HEK293 (cell line): ENCODE measurements around the gene TMOD4.

Source experiments
- MYNN ChIP-seq: fragments of 450-650 bp; formaldehyde crosslinking; IDR thresholded peaks from 2 replicates; pipeline ENCODE4 v1.5.1; 2016; ENCODE audit warnings: missing biosample characterization, missing genetic modification characterization, borderline replicate concordance
- OSR2 ChIP-seq: fragments of 450-650 bp; formaldehyde crosslinking; IDR thresholded peaks from 2 replicates; pipeline ENCODE4 v1.5.1; 2016; ENCODE audit warnings: missing biosample characterization, missing genetic modification characterization
- RBAK ChIP-seq: fragments of 450-650 bp; formaldehyde crosslinking; IDR thresholded peaks from 2 replicates; pipeline ENCODE4 v1.5.1; 2016; ENCODE audit warnings: missing biosample characterization, missing genetic modification characterization
- REPIN1 ChIP-seq: fragments of 450-650 bp; formaldehyde crosslinking; IDR thresholded peaks from 2 replicates; pipeline ENCODE4 v1.5.1; 2017; ENCODE audit warnings: missing biosample characterization, missing genetic modification characterization, low read depth
- SCRT2 ChIP-seq: fragments of 450-650 bp; formaldehyde crosslinking; IDR thresholded peaks from 2 replicates; pipeline ENCODE4 v1.5.1; 2016; ENCODE audit warnings: missing biosample characterization, missing genetic modification characterization
- ZNF112 ChIP-seq: fragments of 450-650 bp; formaldehyde crosslinking; IDR thresholded peaks from 2 replicates; pipeline ENCODE4 v1.5.0; 2017; ENCODE audit warnings: missing biosample characterization, missing genetic modification characterization
- ZNF114 ChIP-seq: fragments of 450-650 bp; formaldehyde crosslinking; IDR thresholded peaks from 2 replicates; pipeline ENCODE4 v1.5.0; 2017; ENCODE audit warnings: missing biosample characterization, missing genetic modification characterization
- ZNF223 ChIP-seq: fragments of 450-650 bp; formaldehyde crosslinking; IDR thresholded peaks from 2 replicates; pipeline ENCODE4 v1.5.1; 2016; ENCODE audit warnings: missing biosample characterization, missing genetic modification characterization
- ZNF311 ChIP-seq: fragments of 450-650 bp; formaldehyde crosslinking; IDR thresholded peaks from 2 replicates; pipeline ENCODE4 v1.5.1; 2017; ENCODE audit warnings: missing biosample characterization, missing genetic modification characterization, borderline replicate concordance
- ZNF324 ChIP-seq: fragments of 450-650 bp; formaldehyde crosslinking; IDR thresholded peaks from 2 replicates; pipeline ENCODE4 v1.5.1; 2016; ENCODE audit warnings: missing biosample characterization, missing genetic modification characterization
- ZNF391 ChIP-seq: fragments of 450-650 bp; formaldehyde crosslinking; IDR thresholded peaks from 2 replicates; pipeline ENCODE4 v1.5.1; 2016; ENCODE audit warnings: low read depth, missing biosample characterization, missing genetic modification characterization, borderline replicate concordance
- ZNF416 ChIP-seq: fragments of 450-650 bp; formaldehyde crosslinking; IDR thresholded peaks from 2 replicates; pipeline ENCODE4 v1.5.1; 2016; ENCODE audit warnings: missing biosample characterization, missing genetic modification characterization
- ZNF433 ChIP-seq: fragments of 450-650 bp; formaldehyde crosslinking; IDR thresholded peaks from 2 replicates; pipeline ENCODE4 v1.5.1; 2016; ENCODE audit warnings: missing biosample characterization, missing genetic modification characterization, low read depth
- ZNF521 ChIP-seq: fragments of 450-650 bp; formaldehyde crosslinking; IDR thresholded peaks from 2 replicates; pipeline ENCODE4 v1.5.1; 2017; ENCODE audit warnings: missing biosample characterization, mild to moderate bottlenecking, missing genetic modification characterization
- ZNF560 ChIP-seq: fragments of 450-650 bp; formaldehyde crosslinking; IDR thresholded peaks from 2 replicates; pipeline ENCODE4 v1.5.1; 2017; ENCODE audit warnings: missing biosample characterization, missing genetic modification characterization, borderline replicate concordance
- ZNF571 ChIP-seq: fragments of 450-650 bp; formaldehyde crosslinking; IDR thresholded peaks from 2 replicates; pipeline ENCODE4 v1.5.0; 2017; ENCODE audit warnings: missing biosample characterization, missing genetic modification characterization
- ZNF585B ChIP-seq: fragments of 450-650 bp; formaldehyde crosslinking; IDR thresholded peaks from 2 replicates; pipeline ENCODE4 v1.5.1; 2016; ENCODE audit warnings: missing biosample characterization, missing genetic modification characterization
- ZNF621 ChIP-seq: fragments of 450-650 bp; formaldehyde crosslinking; IDR thresholded peaks from 2 replicates; pipeline ENCODE4 v1.5.1; 2017; ENCODE audit warnings: missing biosample characterization, missing genetic modification characterization
- ZNF629 ChIP-seq: fragments of 450-650 bp; formaldehyde crosslinking; IDR thresholded peaks from 2 replicates; pipeline ENCODE4 v1.5.1; 2017; ENCODE audit warnings: missing biosample characterization, missing genetic modification characterization
- ZNF664 ChIP-seq: fragments of 450-650 bp; formaldehyde crosslinking; IDR thresholded peaks from 2 replicates; pipeline ENCODE4 v1.5.1; 2016; ENCODE audit warnings: missing biosample characterization, missing genetic modification characterization
- ZNF768 ChIP-seq: fragments of 450-650 bp; formaldehyde crosslinking; IDR thresholded peaks from 2 replicates; pipeline ENCODE4 v1.5.1; 2018; ENCODE audit warnings: missing biosample characterization, mild to moderate bottlenecking, missing genetic modification characterization
- ZNF776 ChIP-seq: fragments of 450-650 bp; formaldehyde crosslinking; IDR thresholded peaks from 2 replicates; pipeline ENCODE4 v1.5.0; 2017; ENCODE audit warnings: missing biosample characterization, missing genetic modification characterization, borderline replicate concordance
- ZNF791 ChIP-seq: fragments of 450-650 bp; formaldehyde crosslinking; IDR thresholded peaks from 2 replicates; pipeline ENCODE4 v1.5.1; 2016; ENCODE audit warnings: missing biosample characterization, missing genetic modification characterization
- ZNF830 ChIP-seq: fragments of 450-650 bp; IDR thresholded peaks from 2 replicates; pipeline ENCODE4 v1.5.0; 2018; ENCODE audit warnings: missing biosample characterization, missing genetic modification characterization, low read depth, mild to moderate bottlenecking, moderate library complexity
- ZNF837 ChIP-seq: fragments of 450-650 bp; formaldehyde crosslinking; IDR thresholded peaks from 2 replicates; pipeline ENCODE4 v1.5.1; 2016; ENCODE audit warnings: missing biosample characterization, missing genetic modification characterization
- ZSCAN23 ChIP-seq: fragments of 450-650 bp; formaldehyde crosslinking; IDR thresholded peaks from 2 replicates; pipeline ENCODE4 v1.5.1; 2016; ENCODE audit warnings: missing biosample characterization, missing genetic modification characterization
- TF ChIP-seq, protein P1 (sequence below): fragments of 450-650 bp; formaldehyde crosslinking; IDR thresholded peaks from 2 replicates; pipeline ENCODE4; 2016; ENCODE audit warnings: missing biosample characterization, missing genetic modification characterization
- TF ChIP-seq, protein P2 (sequence below): fragments of 450-650 bp; formaldehyde crosslinking; conservative IDR thresholded peaks from 2 replicates; pipeline ENCODE4 v1.5.1; 2016; ENCODE audit warnings: low read depth, missing biosample characterization, missing genetic modification characterization
- TF ChIP-seq, protein P3 (sequence below): fragments of 450-650 bp; formaldehyde crosslinking; IDR thresholded peaks from 2 replicates; pipeline ENCODE4 v1.5.1; 2016; ENCODE audit warnings: missing biosample characterization, missing genetic modification characterization
- TF ChIP-seq, protein P4 (sequence below): fragments of 450-650 bp; formaldehyde crosslinking; optimal IDR thresholded peaks from 2 replicates; pipeline ENCODE3; 2016; ENCODE audit warnings: missing biosample characterization, mild to moderate bottlenecking, missing genetic modification characterization
- TF ChIP-seq, protein P5 (sequence below): fragments of 450-650 bp; IDR thresholded peaks from 2 replicates; pipeline ENCODE4 v1.5.1; 2018; ENCODE audit warnings: missing biosample characterization, missing genetic modification characterization
- TF ChIP-seq, protein P6 (sequence below): sonication (generic); formaldehyde crosslinking; IDR thresholded peaks from 2 replicates; pipeline ENCODE4 v1.8.1; 2022; ENCODE audit warnings: mild to moderate bottlenecking, moderate library complexity, missing genetic modification reagents

The TMOD4 gene

GRCh38 chr1:151189637-151190445 lies 14.1 kb upstream of the TMOD4 start, which contains the start of gene VPS72 (continued):
- no peak for TF ChIP-seq ZNF112 (tag by site-specific recombination)
- TF ChIP-seq, protein P1, sequence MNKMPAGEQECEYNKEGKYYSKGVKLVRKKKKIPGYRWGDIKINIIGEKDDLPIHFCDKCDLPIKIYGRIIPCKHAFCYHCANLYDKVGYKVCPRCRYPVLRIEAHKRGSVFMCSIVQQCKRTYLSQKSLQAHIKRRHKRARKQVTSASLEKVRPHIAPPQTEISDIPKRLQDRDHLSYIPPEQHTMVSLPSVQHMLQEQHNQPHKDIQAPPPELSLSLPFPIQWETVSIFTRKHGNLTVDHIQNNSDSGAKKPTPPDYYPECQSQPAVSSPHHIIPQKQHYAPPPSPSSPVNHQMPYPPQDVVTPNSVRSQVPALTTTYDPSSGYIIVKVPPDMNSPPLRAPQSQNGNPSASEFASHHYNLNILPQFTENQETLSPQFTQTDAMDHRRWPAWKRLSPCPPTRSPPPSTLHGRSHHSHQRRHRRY (tag by site-specific recombination): no peak
- TF ChIP-seq, protein P2, sequence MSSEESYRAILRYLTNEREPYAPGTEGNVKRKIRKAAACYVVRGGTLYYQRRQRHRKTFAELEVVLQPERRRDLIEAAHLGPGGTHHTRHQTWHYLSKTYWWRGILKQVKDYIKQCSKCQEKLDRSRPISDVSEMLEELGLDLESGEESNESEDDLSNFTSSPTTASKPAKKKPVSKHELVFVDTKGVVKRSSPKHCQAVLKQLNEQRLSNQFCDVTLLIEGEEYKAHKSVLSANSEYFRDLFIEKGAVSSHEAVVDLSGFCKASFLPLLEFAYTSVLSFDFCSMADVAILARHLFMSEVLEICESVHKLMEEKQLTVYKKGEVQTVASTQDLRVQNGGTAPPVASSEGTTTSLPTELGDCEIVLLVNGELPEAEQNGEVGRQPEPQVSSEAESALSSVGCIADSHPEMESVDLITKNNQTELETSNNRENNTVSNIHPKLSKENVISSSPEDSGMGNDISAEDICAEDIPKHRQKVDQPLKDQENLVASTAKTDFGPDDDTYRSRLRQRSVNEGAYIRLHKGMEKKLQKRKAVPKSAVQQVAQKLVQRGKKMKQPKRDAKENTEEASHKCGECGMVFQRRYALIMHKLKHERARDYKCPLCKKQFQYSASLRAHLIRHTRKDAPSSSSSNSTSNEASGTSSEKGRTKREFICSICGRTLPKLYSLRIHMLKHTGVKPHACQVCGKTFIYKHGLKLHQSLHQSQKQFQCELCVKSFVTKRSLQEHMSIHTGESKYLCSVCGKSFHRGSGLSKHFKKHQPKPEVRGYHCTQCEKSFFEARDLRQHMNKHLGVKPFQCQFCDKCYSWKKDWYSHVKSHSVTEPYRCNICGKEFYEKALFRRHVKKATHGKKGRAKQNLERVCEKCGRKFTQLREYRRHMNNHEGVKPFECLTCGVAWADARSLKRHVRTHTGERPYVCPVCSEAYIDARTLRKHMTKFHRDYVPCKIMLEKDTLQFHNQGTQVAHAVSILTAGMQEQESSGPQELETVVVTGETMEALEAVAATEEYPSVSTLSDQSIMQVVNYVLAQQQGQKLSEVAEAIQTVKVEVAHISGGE (tag by site-specific recombination): peak; percentile 65; the same call in 1 of the 2 replicates
- TF ChIP-seq ZNF621 (tag by site-specific recombination): no peak
- TF ChIP-seq ZNF311 (tag by site-specific recombination): no peak
- TF ChIP-seq ZNF324 (tag by site-specific recombination): peak; percentile 95
- 0 out of 2 replicates have a peak, but pooled peaks have one; percentile 54 for TF ChIP-seq REPIN1 (tag by site-specific recombination)
- TF ChIP-seq ZNF837 (tag by site-specific recombination): no peak
- no peak for TF ChIP-seq ZNF223 (tag by site-specific recombination)
- no peak for TF ChIP-seq ZNF571 (tag by site-specific recombination)
- TF ChIP-seq, protein P3, sequence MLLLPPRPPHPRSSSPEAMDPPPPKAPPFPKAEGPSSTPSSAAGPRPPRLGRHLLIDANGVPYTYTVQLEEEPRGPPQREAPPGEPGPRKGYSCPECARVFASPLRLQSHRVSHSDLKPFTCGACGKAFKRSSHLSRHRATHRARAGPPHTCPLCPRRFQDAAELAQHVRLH (tag by site-specific recombination): peak; percentile 79
- no peak for TF ChIP-seq ZNF791 (tag by site-specific recombination)
- no peak for TF ChIP-seq ZNF560 (tag by site-specific recombination)
- no peak for TF ChIP-seq MYNN (tag by site-specific recombination)
- no peak for TF ChIP-seq ZNF776 (tag by site-specific recombination)
- peak; percentile 86 for TF ChIP-seq SCRT2 (tag by site-specific recombination)
- no peak for TF ChIP-seq ZSCAN23 (tag by site-specific recombination)
- no peak for TF ChIP-seq ZNF114 (tag by site-specific recombination)
- no peak for TF ChIP-seq ZNF416 (tag by site-specific recombination)
- TF ChIP-seq, protein P4, sequence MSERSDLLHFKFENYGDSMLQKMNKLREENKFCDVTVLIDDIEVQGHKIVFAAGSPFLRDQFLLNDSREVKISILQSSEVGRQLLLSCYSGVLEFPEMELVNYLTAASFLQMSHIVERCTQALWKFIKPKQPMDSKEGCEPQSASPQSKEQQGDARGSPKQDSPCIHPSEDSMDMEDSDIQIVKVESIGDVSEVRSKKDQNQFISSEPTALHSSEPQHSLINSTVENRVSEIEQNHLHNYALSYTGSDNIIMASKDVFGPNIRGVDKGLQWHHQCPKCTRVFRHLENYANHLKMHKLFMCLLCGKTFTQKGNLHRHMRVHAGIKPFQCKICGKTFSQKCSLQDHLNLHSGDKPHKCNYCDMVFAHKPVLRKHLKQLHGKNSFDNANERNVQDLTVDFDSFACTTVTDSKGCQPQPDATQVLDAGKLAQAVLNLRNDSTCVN (tag by site-specific recombination): peak; percentile 41
- TF ChIP-seq, protein P5, sequence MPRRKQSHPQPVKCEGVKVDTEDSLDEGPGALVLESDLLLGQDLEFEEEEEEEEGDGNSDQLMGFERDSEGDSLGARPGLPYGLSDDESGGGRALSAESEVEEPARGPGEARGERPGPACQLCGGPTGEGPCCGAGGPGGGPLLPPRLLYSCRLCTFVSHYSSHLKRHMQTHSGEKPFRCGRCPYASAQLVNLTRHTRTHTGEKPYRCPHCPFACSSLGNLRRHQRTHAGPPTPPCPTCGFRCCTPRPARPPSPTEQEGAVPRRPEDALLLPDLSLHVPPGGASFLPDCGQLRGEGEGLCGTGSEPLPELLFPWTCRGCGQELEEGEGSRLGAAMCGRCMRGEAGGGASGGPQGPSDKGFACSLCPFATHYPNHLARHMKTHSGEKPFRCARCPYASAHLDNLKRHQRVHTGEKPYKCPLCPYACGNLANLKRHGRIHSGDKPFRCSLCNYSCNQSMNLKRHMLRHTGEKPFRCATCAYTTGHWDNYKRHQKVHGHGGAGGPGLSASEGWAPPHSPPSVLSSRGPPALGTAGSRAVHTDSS (tag by site-specific recombination): 0 out of 2 replicates have a peak, but pooled peaks have one; percentile 43
- no peak for TF ChIP-seq RBAK (tag by site-specific recombination)
- TF ChIP-seq, protein P6, sequence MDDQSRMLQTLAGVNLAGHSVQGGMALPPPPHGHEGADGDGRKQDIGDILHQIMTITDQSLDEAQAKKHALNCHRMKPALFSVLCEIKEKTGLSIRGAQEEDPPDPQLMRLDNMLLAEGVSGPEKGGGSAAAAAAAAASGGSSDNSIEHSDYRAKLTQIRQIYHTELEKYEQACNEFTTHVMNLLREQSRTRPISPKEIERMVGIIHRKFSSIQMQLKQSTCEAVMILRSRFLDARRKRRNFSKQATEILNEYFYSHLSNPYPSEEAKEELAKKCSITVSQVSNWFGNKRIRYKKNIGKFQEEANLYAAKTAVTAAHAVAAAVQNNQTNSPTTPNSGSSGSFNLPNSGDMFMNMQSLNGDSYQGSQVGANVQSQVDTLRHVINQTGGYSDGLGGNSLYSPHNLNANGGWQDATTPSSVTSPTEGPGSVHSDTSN (CRISPR knock-in tag): no peak
- no peak for TF ChIP-seq ZNF664 (tag by site-specific recombination)
- no peak for TF ChIP-seq ZNF585B (tag by site-specific recombination)
- peak; percentile 59; the same call in 1 of the 2 replicates for TF ChIP-seq ZNF629 (tag by site-specific recombination)
- TF ChIP-seq OSR2 (tag by site-specific recombination): no peak
- peak; percentile 91; the same call in 1 of the 2 replicates for TF ChIP-seq ZNF391
- TF ChIP-seq ZNF768 (tag by site-specific recombination): no peak
- no peak for TF ChIP-seq ZNF830 (tag by site-specific recombination)
- TF ChIP-seq ZNF433: no peak
- TF ChIP-seq ZNF521 (tag by site-specific recombination): no peak
